Type B pancreatic cell (in vitro differentiated cells): ENCODE measurements around the gene PCDHA6. TPM values are rescaled to one million over a fixed set of nuclear protein-coding genes. Genes with fewer than 3 reads are reported as not detected.
"Not testable (repeated sequence)": the region's sequence is repeated elsewhere in the genome, so short reads cannot be mapped to it uniquely, and the experiment has no call there.

Source experiments
- DNase-seq: peaks from one replicate; pipeline ENCODE4 v3.0.0; 2021; ENCODE audit warnings: mixed read lengths; ENCODE audit not compliant: unreplicated experiment; ENCODE audit errors: extremely low spot score
- H3K27ac Mint-ChIP-seq: 2 replicates; pipeline ENCODE4 v1.8.0; 2021; ENCODE audit warnings: mild to moderate bottlenecking, mixed read lengths
- H3K27me3 Mint-ChIP-seq: 2 replicates; pipeline ENCODE4 v1.8.0; 2021; ENCODE audit warnings: mixed read lengths
- H3K36me3 Mint-ChIP-seq: 2 replicates; pipeline ENCODE4 v1.8.0; 2021; ENCODE audit warnings: mixed read lengths
- H3K4me1 Mint-ChIP-seq: one replicate; pipeline ENCODE4 v1.8.0; 2021; ENCODE audit warnings: mixed read lengths; ENCODE audit not compliant: unreplicated experiment
- H3K4me3 Mint-ChIP-seq: 2 replicates; pipeline ENCODE4 v1.8.0; 2021; ENCODE audit warnings: mild to moderate bottlenecking, mixed read lengths
- H3K9me3 Mint-ChIP-seq: 2 replicates; pipeline ENCODE4 v1.8.0; 2021; ENCODE audit warnings: mixed read lengths
- CTCF ChIP-seq: fragments of 200-600 bp; sonication (generic); conservative IDR thresholded peaks from 2 replicates; pipeline ENCODE4 v1.5.0; 2021; ENCODE audit warnings: antibody characterized with exemption, mild to moderate bottlenecking
- total RNA-seq: library from RNA; stranded (reverse); gene quantifications from 2 replicates; pipeline ENCODE4 v1.2.1, GENCODE V29; 2021; ENCODE audit warnings: low replicate concordance

The PCDHA6 gene
- total RNA-seq, 1 donor from 2014 or later, result 9.6 TPM

- not testable (repeated sequence) for H3K27me3 Mint-ChIP-seq, DNase-seq, H3K4me1 Mint-ChIP-seq, H3K27ac Mint-ChIP-seq, H3K4me3 Mint-ChIP-seq
- peaks cover 12% of the 10 kb centered on the region for H3K9me3 Mint-ChIP-seq
- H3K36me3 Mint-ChIP-seq, result peaks cover 18% of the 10 kb centered on the region
Measured at GRCh38 chr5:140849831-140850634, 22.3 kb downstream of the PCDHA6 start.

- TF ChIP-seq CTCF, result peak; percentile 69
- no peaks in the 10 kb centered on the region for H3K27me3 Mint-ChIP-seq
- DNase-seq, result no peak
- H3K36me3 Mint-ChIP-seq, result peaks cover 25% of the 10 kb centered on the region
- peaks cover 13% of the 10 kb centered on the region for H3K9me3 Mint-ChIP-seq
- H3K27ac Mint-ChIP-seq, result peak within 1 kb of the TSS; percentile 90
- peak within 1 kb of the TSS; percentile 87 for H3K4me3 Mint-ChIP-seq
- no peaks in the 10 kb centered on the region for H3K4me1 Mint-ChIP-seq
Measured at GRCh38 chr5:140855772-140856674, 28.3 kb downstream of the PCDHA6 start, which contains the start of gene PCDHA10. PCDHA10 (plus strand) TSS chr5:140855897; CDS start chr5:140856049, 152 bp downstream.

GRCh38 chr5:140857177-140857986 is 29.6 kb downstream of the PCDHA6 start:
- H3K4me3 Mint-ChIP-seq, result peak overlapping the region; percentile 87
- H3K9me3 Mint-ChIP-seq, result peaks cover 19% of the 10 kb centered on the region
- peaks cover 35% of the 10 kb centered on the region for H3K36me3 Mint-ChIP-seq
- no peaks in the 10 kb centered on the region for H3K27me3 Mint-ChIP-seq
- H3K27ac Mint-ChIP-seq, result no peak overlapping the region
- no peak for TF ChIP-seq CTCF
- H3K4me1 Mint-ChIP-seq, result no peaks in the 10 kb centered on the region
- no peak for DNase-seq

GRCh38 chr5:140857987-140858240 is 30.2 kb downstream of the PCDHA6 start:
- H3K4me3 Mint-ChIP-seq, result no peak overlapping the region

More at GRCh38 chr5:140857987-140858240, 30.2 kb downstream of the PCDHA6 start:
- Mint-ChIP-seq H3K36me3 (peaks cover 35% of the 10 kb centered on the region), H3K27ac (no peak overlapping the region), H3K4me1 (no peaks in the 10 kb centered on the region), H3K27me3 (no peaks in the 10 kb centered on the region), H3K9me3 (peaks cover 19% of the 10 kb centered on the region)
- TF ChIP-seq CTCF, result no peak
- DNase-seq, result no peak
